Liver (tissue), 3 donors: ENCODE results near the gene ABCD3.

Experiments used
- CTCF ChIP-seq: fragments of 150-350 bp; IDR thresholded peaks from 2 replicates; pipeline ENCODE4 v1.5.1; 2017; ENCODE audit warnings: improper control_type of control experiment, low read depth, low read length; ENCODE audit not compliant: missing input control
- GABPA ChIP-seq, 2 donors: IDR thresholded peaks in 1 of 2; conservative IDR thresholded peaks in 1 of 2; 2 replicates each; pipeline ENCODE4 v1.6.1; 2016; ENCODE audit warnings: antibody characterized with exemption in 2 of 2, mild to moderate bottlenecking in 1 of 2, moderate library complexity in 1 of 2
- JUND ChIP-seq, 2 donors: IDR thresholded peaks; 2 replicates each; pipeline ENCODE4 v1.6.1; 2016; ENCODE audit warnings: antibody characterized with exemption in 2 of 2
- RAD21 ChIP-seq, 2 donors: IDR thresholded peaks; 2 replicates each; pipeline ENCODE4 v1.6.1; 2016; ENCODE audit warnings: antibody characterized with exemption in 2 of 2, mild to moderate bottlenecking in 2 of 2
- REST ChIP-seq: IDR thresholded peaks from 2 replicates; pipeline ENCODE4 v1.6.1; 2016; ENCODE audit warnings: antibody characterized with exemption, mild to moderate bottlenecking
- RXRA ChIP-seq, 2 donors: IDR thresholded peaks; 2 replicates each; pipeline ENCODE4 v1.6.1; 2017 to 2018; ENCODE audit warnings: antibody characterized with exemption in 2 of 2, mild to moderate bottlenecking in 1 of 2
- SP1 ChIP-seq: IDR thresholded peaks from 2 replicates; pipeline ENCODE4 v1.6.1; 2018; ENCODE audit warnings: antibody characterized with exemption, mild to moderate bottlenecking
- YY1 ChIP-seq: IDR thresholded peaks from 2 replicates; pipeline ENCODE4 v1.6.1; 2016; ENCODE audit warnings: antibody characterized with exemption, mild to moderate bottlenecking
- ZBTB33 ChIP-seq: IDR thresholded peaks from 2 replicates; pipeline ENCODE4 v1.6.1; 2016; ENCODE audit warnings: antibody characterized with exemption
- donor health status: healthy.
- donor health status: healthy.

DNA sequence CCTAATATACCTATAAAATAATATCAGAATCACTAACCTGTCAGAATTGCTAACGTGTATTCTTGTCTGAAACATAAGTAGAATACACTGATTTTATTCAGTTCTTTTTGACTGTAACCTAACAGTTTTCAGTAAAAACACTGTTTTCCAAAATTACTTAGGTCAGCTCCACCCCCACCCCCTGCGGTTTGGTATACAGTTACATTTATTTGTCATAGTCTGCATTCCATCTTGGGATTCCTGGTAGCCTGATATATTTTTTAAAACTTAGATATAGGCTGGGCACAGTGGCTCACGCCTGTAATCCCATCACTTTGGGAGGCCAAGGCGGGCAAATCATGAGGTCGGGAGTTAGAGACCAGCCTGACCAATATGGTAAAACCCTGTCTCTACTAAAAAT, 19.8 kb upstream of the ABCD3 start:
- no peak for TF ChIP-seq CTCF
- no peak for TF ChIP-seq SP1
- no peak for TF ChIP-seq RAD21 (IDR thresholded peaks at IDR 0.05)
- no peak for TF ChIP-seq GABPA (IDR thresholded peaks at IDR 0.05 in 1 of 2, conservative IDR thresholded peaks at IDR 0.05 in 1 of 2)
- no peak for TF ChIP-seq RXRA (IDR thresholded peaks at IDR 0.05)
- TF ChIP-seq JUND (IDR thresholded peaks at IDR 0.05), result no peak
- TF ChIP-seq REST, result no peak
- TF ChIP-seq YY1, result no peak
- no peak for TF ChIP-seq ZBTB33
